IMR-90 (cell line): ENCODE results near the gene C4orf33. TPM values are rescaled to one million over a fixed set of nuclear protein-coding genes. Genes with fewer than 3 reads are reported as not detected.

Experiments
- ATAC-seq: fragments of 200-7000 bp; cut with Tn5 transposase; 2 replicates; pipeline ENCODE4 v1.9.1; 2020; ENCODE audit warnings: low read depth, mild to moderate bottlenecking, moderate library complexity
- BruUV-seq: library from RNA; stranded (reverse); fragments of 400-500 nt; replicated peaks from 2 replicates; lab custom pipeline; 2021; lab: Mats Ljungman, UMichigan
- CTCF ChIA-PET: fragments of 300-600 bp; formaldehyde crosslinking; extraction: SDS; loops from one replicate; lab custom pipeline; 2021; ENCODE audit warnings: antibody characterized with exemption; lab: Yijun Ruan, JAX
- POLR2A ChIA-PET: fragments of 300-600 bp; sonication (Branson Sonifier 250); formaldehyde crosslinking; loops from one replicate; lab custom pipeline; 2022; ENCODE audit warnings: antibody characterized with exemption; ENCODE audit not compliant: unreplicated experiment; lab: Charles Lee
- DNase-seq: peaks from one replicate; pipeline ENCODE4 v3.0.0; 2013
- H2AFZ ChIP-seq: replicated peaks from 2 replicates; pipeline ENCODE3; 2013; ENCODE audit warnings: low read length, mild to moderate bottlenecking; ENCODE audit not compliant: poor library complexity
- H2AK5ac ChIP-seq: 2 replicates; pipeline ENCODE4 v1.6.1; 2013; ENCODE audit warnings: low read depth, low read length, inconsistent platforms
- H2AK9ac ChIP-seq: replicated peaks from 2 replicates; pipeline ENCODE3; 2013; ENCODE audit warnings: mild to moderate bottlenecking, low read depth, low read length, moderate library complexity; ENCODE audit not compliant: poor library complexity
- H2BK120ac ChIP-seq: 2 replicates; pipeline ENCODE4 v1.6.1; 2013; ENCODE audit warnings: low read depth, low read length, inconsistent platforms
- H2BK15ac ChIP-seq: 3 replicates; pipeline ENCODE4 v1.6.1; 2013; ENCODE audit warnings: low read depth, low read length, inconsistent platforms
- H2BK20ac ChIP-seq: 2 replicates; pipeline ENCODE4 v1.6.1; 2013; ENCODE audit warnings: low read depth, mild to moderate bottlenecking, inconsistent platforms, low read length, moderate library complexity
- H2BK5ac ChIP-seq: 2 replicates; pipeline ENCODE4 v1.6.1; 2013; ENCODE audit warnings: mild to moderate bottlenecking, low read depth, low read length, inconsistent platforms; ENCODE audit not compliant: poor library complexity, severe bottlenecking
- H3K14ac ChIP-seq: replicated peaks from 2 replicates; pipeline ENCODE4 v1.6.1; 2013; ENCODE audit warnings: low read depth, low read length, inconsistent platforms
- H3K18ac ChIP-seq: 2 replicates; pipeline ENCODE4 v1.6.1; 2013; ENCODE audit warnings: low read depth, low read length, control low read depth
- H3K23ac ChIP-seq: 2 replicates; pipeline ENCODE4 v1.6.1; 2013; ENCODE audit warnings: low read depth, low read length, inconsistent platforms
- H3K27ac ChIP-seq: 2 replicates; pipeline ENCODE4 v1.5.1; 2013; ENCODE audit warnings: mild to moderate bottlenecking, control low read depth, low read length; ENCODE audit not compliant: insufficient read depth
- H3K27me3 ChIP-seq: 2 replicates; pipeline ENCODE4 v1.6.1; 2013; ENCODE audit warnings: low read length; ENCODE audit not compliant: control insufficient read depth, insufficient read depth
- H3K36me3 ChIP-seq: 2 replicates; pipeline ENCODE4 v1.6.1; 2013; ENCODE audit warnings: low read length, mixed read lengths; ENCODE audit not compliant: control insufficient read depth, insufficient read depth
- H3K4ac ChIP-seq: 2 replicates; pipeline ENCODE4 v1.6.1; 2013; ENCODE audit warnings: low read depth, low read length, inconsistent platforms
- H3K4me1 ChIP-seq: 2 replicates; pipeline ENCODE4 v1.6.1; 2013; ENCODE audit warnings: low read length, mixed read lengths; ENCODE audit not compliant: control insufficient read depth, insufficient read depth
- H3K4me2 ChIP-seq: 2 replicates; pipeline ENCODE4 v1.6.1; 2013; ENCODE audit warnings: low read depth, mild to moderate bottlenecking, control low read depth, low read length, moderate library complexity
- H3K4me3 ChIP-seq: 2 replicates; pipeline ENCODE4 v1.5.1; 2013; ENCODE audit warnings: low read depth, mild to moderate bottlenecking, control low read depth, low read length, moderate library complexity; ENCODE audit not compliant: insufficient read depth
- H3K56ac ChIP-seq: 2 replicates; pipeline ENCODE4 v1.6.1; 2013; ENCODE audit warnings: low read length, inconsistent platforms; ENCODE audit not compliant: insufficient read depth; ENCODE audit errors: extremely low read depth
- H3K79me1 ChIP-seq, 2 experiments: 2 replicates each; pipeline ENCODE4 v1.6.1; 2013; ENCODE audit warnings: low read length in 2 of 2, inconsistent platforms in 1 of 2, low read depth in 1 of 2
- H3K9ac ChIP-seq: 2 replicates; pipeline ENCODE4 v1.6.1; 2013; ENCODE audit warnings: low read depth, low read length, control low read depth
- H3K9me1 ChIP-seq: 2 replicates; pipeline ENCODE4 v1.6.1; 2013; ENCODE audit warnings: low read length, inconsistent platforms; ENCODE audit not compliant: insufficient read depth
- H3K9me3 ChIP-seq: 2 replicates; pipeline ENCODE4 v1.6.1; 2013; ENCODE audit warnings: low read length; ENCODE audit not compliant: control insufficient read depth, insufficient read depth
- H4K20me1 ChIP-seq: 2 replicates; pipeline ENCODE4 v1.6.1; 2013; ENCODE audit warnings: low read length, inconsistent platforms; ENCODE audit not compliant: insufficient read depth
- H4K5ac ChIP-seq: 2 replicates; pipeline ENCODE4 v1.6.1; 2013; ENCODE audit warnings: mild to moderate bottlenecking, low read depth, low read length, control low read depth
- H4K8ac ChIP-seq, 2 experiments: 2 replicates each; pipeline ENCODE4 v1.6.1; 2013; ENCODE audit warnings: low read depth in 2 of 2, low read length in 2 of 2, control low read depth in 1 of 2, inconsistent platforms in 1 of 2
- H4K91ac ChIP-seq: 2 replicates; pipeline ENCODE4 v1.6.1; 2013; ENCODE audit warnings: low read depth, low read length, inconsistent platforms; ENCODE audit not compliant: insufficient read depth
- CEBPB ChIP-seq: IDR thresholded peaks from 2 replicates; pipeline ENCODE4 v1.6.1; 2012; ENCODE audit warnings: low read depth, low read length, improper control_type of control experiment
- CTCF ChIP-seq: conservative IDR thresholded peaks from 2 replicates; pipeline ENCODE4 v1.5.1; 2012; ENCODE audit warnings: mild to moderate bottlenecking, low read depth, low read length, improper control_type of control experiment
- FOS ChIP-seq: fragments of 150-350 bp; IDR thresholded peaks from 2 replicates; pipeline ENCODE4 v1.6.1; 2016; ENCODE audit warnings: low read depth, low read length
- MAFK ChIP-seq: IDR thresholded peaks from 2 replicates; pipeline ENCODE4 v1.6.1; 2012; ENCODE audit warnings: low read depth, low read length, improper control_type of control experiment
- MAZ ChIP-seq: IDR thresholded peaks from 2 replicates; pipeline ENCODE4 v1.6.1; 2012; ENCODE audit warnings: low read depth, mild to moderate bottlenecking, low read length, improper control_type of control experiment, moderate library complexity, borderline replicate concordance
- MXI1 ChIP-seq: IDR thresholded peaks from 2 replicates; pipeline ENCODE4 v1.6.1; 2012; ENCODE audit warnings: low read depth, mild to moderate bottlenecking, low read length, moderate library complexity, borderline replicate concordance
- POLR2A ChIP-seq: IDR thresholded peaks from 2 replicates; pipeline ENCODE4 v1.6.1; 2012; ENCODE audit warnings: mild to moderate bottlenecking, low read depth, low read length
- RAD21 ChIP-seq: IDR thresholded peaks from 2 replicates; pipeline ENCODE4 v1.6.1; 2012; ENCODE audit warnings: low read length, improper control_type of control experiment
- RCOR1 ChIP-seq: IDR thresholded peaks from 2 replicates; pipeline ENCODE4 v1.6.1; 2012; ENCODE audit warnings: mild to moderate bottlenecking, low read length, improper control_type of control experiment; ENCODE audit not compliant: insufficient replicate concordance
- RFX5 ChIP-seq: IDR thresholded peaks from 2 replicates; pipeline ENCODE4 v1.8.0; 2012; ENCODE audit warnings: low read depth, mild to moderate bottlenecking, low read length, moderate library complexity
- SMC3 ChIP-seq: fragments of 150-350 bp; IDR thresholded peaks from 2 replicates; pipeline ENCODE4 v1.6.1; 2016; ENCODE audit warnings: low read depth, mild to moderate bottlenecking, antibody characterized with exemption, low read length, moderate library complexity
- USF2 ChIP-seq: fragments of 150-350 bp; IDR thresholded peaks from 2 replicates; pipeline ENCODE4 v1.6.1; 2017; ENCODE audit warnings: mild to moderate bottlenecking, antibody characterized with exemption, low read length, low read depth
- WGBS, 2 experiments: methylation state at CpG; one replicate each; pipeline versions ENCODE4 v1.1.5 to v1.1.7; 2013; ENCODE audit warnings: missing lambda C conversion rate in 2 of 2; ENCODE audit not compliant: insufficient read length in 1 of 2; ENCODE audit errors: extremely low coverage in 2 of 2; 5-methylcytosine and 5-hydroxymethylcytosine counted together
- dilution Hi-C: fragments of 300-500 bp; cut with HindIII; formaldehyde crosslinking; loops from one replicate; pipeline ENCODE4 v1.14.3; 2018; ENCODE audit warnings: low sequenced_read_pairs; ENCODE audit not compliant: unreplicated experiment
- in situ Hi-C: fragments of 300-500 bp; cut with MboI; formaldehyde crosslinking; loops from 3 replicates; pipeline ENCODE4 v1.14.3; 2019; ENCODE audit warnings: low sequenced_read_pairs, inconsistent platforms, mixed read lengths
- intact Hi-C: fragments of 100-400 bp; cut with micrococcal nuclease; formaldehyde crosslinking; loops from 2 replicates; pipeline ENCODE4 v1.10.0; 2022
- polyA plus RNA-seq, 3 experiments: library from polyadenylated mRNA; depleted of rRNA; stranded (reverse); fragments of >200 nt; gene quantifications; 2 replicates each; pipeline ENCODE4 v1.2.3, GENCODE V29; 2012; ENCODE audit warnings: low replicate concordance in 1 of 3
- total RNA-seq: library from RNA; depleted of rRNA; stranded (reverse); fragments of >200 nt; gene quantifications from 2 replicates; pipeline ENCODE4 v1.2.3, GENCODE V29; 2012
- TF ChIP-seq, protein P1 (sequence below): fragments of 150-350 bp; IDR thresholded peaks from 2 replicates; pipeline ENCODE4 v1.6.1; 2016; ENCODE audit warnings: low read depth, mild to moderate bottlenecking, low read length, moderate library complexity, borderline replicate concordance

The C4orf33 gene
- total and polyA plus RNA-seq, 2 of the 4 experiments (the other 2 are of a cell fraction) = 4.7 to 5.3 TPM

DNA sequence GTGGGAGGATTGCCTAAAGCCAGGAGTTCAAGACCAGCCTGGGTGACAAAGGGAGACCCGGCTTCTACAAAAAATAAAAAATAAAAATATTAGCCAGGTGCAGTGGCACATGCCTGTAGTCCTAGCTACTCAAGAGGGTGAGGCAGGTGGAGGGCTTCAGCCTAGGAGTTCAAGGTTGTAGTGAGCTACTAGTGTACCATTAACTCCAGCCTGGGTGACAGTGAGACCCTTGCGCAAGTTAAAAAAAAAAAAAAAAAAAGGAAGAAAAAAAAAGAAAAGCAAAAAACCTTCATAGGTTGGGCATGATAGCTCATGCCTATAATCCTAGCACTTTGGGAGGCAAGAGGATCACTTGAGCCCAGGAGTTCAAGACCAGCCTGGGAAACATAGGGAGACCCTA lies 8.4 kb upstream of the C4orf33 start:
- no CpG with 5 or more reads among the region's 2 CpGs for WGBS, 2 experiments
- no peak overlapping the region for H2BK5ac ChIP-seq

More for the DNA sequence above, 8.4 kb upstream of the C4orf33 start:
- POLR2A ChIA-PET = no interaction called here
- dilution Hi-C loops (no loop called here), in situ Hi-C loops (no loop called here), intact Hi-C loops (no loop called here)
- Histone ChIP-seq H2AK5ac (no peak overlapping the region), H2AFZ (no peak overlapping the region), H2BK120ac (no peak overlapping the region), H3K9me1 (no peaks in the 10 kb centered on the region), H3K4ac (no peak overlapping the region), H4K20me1 (no peaks in the 10 kb centered on the region), H4K5ac (no peak overlapping the region; the same call in 1 of the 2 replicates), H2AK9ac (no peak overlapping the region), H3K36me3 (no peaks in the 10 kb centered on the region; the same call in 1 of the 2 replicates), H3K9ac (no peak overlapping the region), H3K56ac (no peak overlapping the region; the same call in 1 of the 2 replicates), H3K4me3 (no peak overlapping the region), H3K4me1 (no peaks in the 10 kb centered on the region), H2BK20ac (no peak overlapping the region), H3K27me3 (no peaks in the 10 kb centered on the region), H3K4me2 (no peak overlapping the region), H2BK15ac (no peak overlapping the region), H3K79me1 (peaks cover 26 to 38% of the 10 kb centered on the region in 2 experiments), H3K23ac (no peak overlapping the region), H4K8ac (no peak overlapping the region), H3K14ac (no peak overlapping the region), H3K27ac (no peak overlapping the region), H3K9me3 (no peaks in the 10 kb centered on the region), H4K91ac (no peak overlapping the region), H3K18ac (no peak overlapping the region)
- BruUV-seq = no TSS peak
- TF ChIP-seq CEBPB = no peak
- TF ChIP-seq USF2 = no peak
- TF ChIP-seq RAD21 = no peak
- TF ChIP-seq, protein P1, sequence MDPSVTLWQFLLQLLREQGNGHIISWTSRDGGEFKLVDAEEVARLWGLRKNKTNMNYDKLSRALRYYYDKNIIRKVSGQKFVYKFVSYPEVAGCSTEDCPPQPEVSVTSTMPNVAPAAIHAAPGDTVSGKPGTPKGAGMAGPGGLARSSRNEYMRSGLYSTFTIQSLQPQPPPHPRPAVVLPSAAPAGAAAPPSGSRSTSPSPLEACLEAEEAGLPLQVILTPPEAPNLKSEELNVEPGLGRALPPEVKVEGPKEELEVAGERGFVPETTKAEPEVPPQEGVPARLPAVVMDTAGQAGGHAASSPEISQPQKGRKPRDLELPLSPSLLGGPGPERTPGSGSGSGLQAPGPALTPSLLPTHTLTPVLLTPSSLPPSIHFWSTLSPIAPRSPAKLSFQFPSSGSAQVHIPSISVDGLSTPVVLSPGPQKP = no peak
- no peak for TF ChIP-seq MAZ
- TF ChIP-seq MXI1 = no peak
- no peak for TF ChIP-seq FOS
- no peak for TF ChIP-seq RFX5
- TF ChIP-seq CTCF = no peak
- TF ChIP-seq POLR2A = no peak
- no peak for TF ChIP-seq SMC3
- no peak for TF ChIP-seq MAFK
- no peak for TF ChIP-seq RCOR1
- CTCF ChIA-PET = no interaction called here
- no peak for ATAC-seq
- no peak for DNase-seq
